GM21786 (cell line): ENCODE measurements around the gene FOXN3.
"Not testable (repeated sequence)": the region's sequence is repeated elsewhere in the genome, so short reads cannot be mapped to it uniquely, and the experiment has no call there.

Source experiments
- ATAC-seq: cut with Tn5 transposase; IDR thresholded peaks from one replicate; pipeline ENCODE4 v1.9.1; 2021; ENCODE audit not compliant: unreplicated experiment

FOXN3 gene

GRCh38 chr14:89256283-89256682, 160.8 kb downstream of the FOXN3 start:
- no peak for ATAC-seq

GRCh38 chr14:89255852-89256251, 161.2 kb downstream of the FOXN3 start:
- ATAC-seq: no peak

- ATAC-seq: no peak
Measured at GRCh38 chr14:89255012-89255411, 162.0 kb downstream of the FOXN3 start.

GRCh38 chr14:89254166-89254909, 162.7 kb downstream of the FOXN3 start:
- no peak for ATAC-seq

- no peak for ATAC-seq
Measured at GRCh38 chr14:89252887-89253532, 164.0 kb downstream of the FOXN3 start.

GRCh38 chr14:89251061-89251460, 166.0 kb downstream of the FOXN3 start:
- ATAC-seq: no peak

- ATAC-seq: not testable (repeated sequence)
Measured at GRCh38 chr14:89250655-89250975, 166.4 kb downstream of the FOXN3 start.

- ATAC-seq: no peak
Measured at GRCh38 chr14:89249972-89250654, 166.9 kb downstream of the FOXN3 start.

- no peak for ATAC-seq
Measured at GRCh38 chr14:89249065-89249695, 167.9 kb downstream of the FOXN3 start.

- no peak for ATAC-seq
Measured at GRCh38 chr14:89248411-89249064, 168.5 kb downstream of the FOXN3 start.

- ATAC-seq: no peak
Measured at GRCh38 chr14:89247457-89248122, 169.4 kb downstream of the FOXN3 start.

GRCh38 chr14:89246290-89246689, 170.7 kb downstream of the FOXN3 start:
- no peak for ATAC-seq

- ATAC-seq: no peak
Measured at GRCh38 chr14:89245802-89246201, 171.2 kb downstream of the FOXN3 start.

GRCh38 chr14:89244720-89245119, 172.3 kb downstream of the FOXN3 start:
- ATAC-seq: no peak

GRCh38 chr14:89243741-89244140, 173.3 kb downstream of the FOXN3 start:
- no peak for ATAC-seq

GRCh38 chr14:89243286-89243685, 173.7 kb downstream of the FOXN3 start:
- no peak for ATAC-seq

GRCh38 chr14:89242652-89243279, 174.3 kb downstream of the FOXN3 start:
- ATAC-seq: no peak

GRCh38 chr14:89241934-89242651, 174.9 kb downstream of the FOXN3 start:
- ATAC-seq: no peak

- no peak for ATAC-seq
Measured at GRCh38 chr14:89241257-89241656, 175.8 kb downstream of the FOXN3 start.

GRCh38 chr14:89240414-89240813, 176.6 kb downstream of the FOXN3 start:
- no peak for ATAC-seq
